GM12878 (cell line): ENCODE measurements around the gene RBM4. TPM values are rescaled to one million over a fixed set of nuclear protein-coding genes. Genes with fewer than 3 reads are reported as not detected.

ENCODE experiments used
- ATAC-seq: fragments of 200-7000 bp; cut with Tn5 transposase; 3 replicates; pipeline ENCODE4 v1.9.1; 2020; ENCODE audit warnings: mild to moderate bottlenecking, moderate library complexity
- BruUV-seq: library from RNA; stranded (reverse); fragments of 400-500 nt; replicated peaks from 2 replicates; lab custom pipeline; 2021; lab: Mats Ljungman, UMichigan
- CTCF ChIA-PET: fragments of 300-600 bp; sonication (Branson Sonifier 250); formaldehyde crosslinking; extraction: SDS; loops from one replicate; lab custom pipeline; 2021; ENCODE audit warnings: inconsistent platforms; lab: Yijun Ruan, JAX
- POLR2A ChIA-PET: fragments of 350-600 bp; formaldehyde crosslinking; extraction: SDS; loops from one replicate; lab custom pipeline; 2021; ENCODE audit warnings: inconsistent platforms; lab: Charles Lee
- RAD21 ChIA-PET: fragments of 300-600 bp; sonication (Branson Sonifier 250); formaldehyde crosslinking; loops from one replicate; lab custom pipeline; 2023; ENCODE audit warnings: antibody characterized with exemption; ENCODE audit not compliant: unreplicated experiment; lab: Charles Lee
- SMC1A ChIA-PET: fragments of 300-600 bp; sonication (Branson Sonifier 250); formaldehyde crosslinking; loops from one replicate; lab custom pipeline; 2023; ENCODE audit not compliant: unreplicated experiment, uncharacterized antibody; lab: Charles Lee
- DNase-seq: peaks from one replicate; pipeline ENCODE4 v3.0.0-alpha.2; 2011; ENCODE audit warnings: low read depth, low spot score
- FAIRE-seq: peaks from 3 replicates; lab custom pipeline; 2011; peaks lifted over from hg19 to GRCh38; lab: Jason Lieb, UNC
- H2AFZ ChIP-seq: 2 replicates; pipeline ENCODE4 v1.6.0; 2011; ENCODE audit warnings: low read depth, low read length, control low read depth; ENCODE audit not compliant: control insufficient read depth
- H3K27ac ChIP-seq: 2 replicates; pipeline ENCODE4 v1.5.1; 2011; ENCODE audit warnings: control low read depth; ENCODE audit not compliant: control insufficient read depth, insufficient read depth
- H3K27me3 ChIP-seq, 2 experiments: replicated peaks in 1 of 2; 2 replicates each; pipeline versions ENCODE4 v1.6.0 to v1.6.1; 2011; ENCODE audit warnings: low read length in 1 of 2; ENCODE audit not compliant: control insufficient read depth in 2 of 2, insufficient read depth in 2 of 2
- H3K36me3 ChIP-seq, 2 experiments: 2 replicates each; pipeline ENCODE4 v1.5.1; 2011; ENCODE audit warnings: low read length in 1 of 2; ENCODE audit not compliant: control insufficient read depth in 2 of 2, insufficient read depth in 2 of 2
- H3K4me1 ChIP-seq: 2 replicates; pipeline ENCODE4 v1.6.1; 2011; ENCODE audit warnings: mild to moderate bottlenecking, low read length, moderate library complexity, mixed read lengths; ENCODE audit not compliant: control insufficient read depth, insufficient read depth
- H3K4me2 ChIP-seq: 2 replicates; pipeline ENCODE4 v1.6.0; 2011; ENCODE audit warnings: control low read depth; ENCODE audit not compliant: control insufficient read depth, insufficient read depth
- H3K4me3 ChIP-seq: fragments of 200-600 bp; sonication (generic); 2 replicates; pipeline ENCODE4 v1.5.1; 2016
- H3K79me2 ChIP-seq: 2 replicates; pipeline ENCODE4 v1.6.0; 2011; ENCODE audit warnings: low read length; ENCODE audit not compliant: control insufficient read depth, insufficient read depth
- H3K9ac ChIP-seq: 2 replicates; pipeline ENCODE4 v1.8.0; 2011; ENCODE audit warnings: low read length, control low read depth, mixed read lengths; ENCODE audit not compliant: control insufficient read depth, insufficient read depth
- H3K9me3 ChIP-seq: replicated peaks from 3 replicates; pipeline ENCODE4 v1.5.1; 2011; ENCODE audit warnings: mild to moderate bottlenecking, low read length; ENCODE audit not compliant: control insufficient read depth, insufficient read depth
- H4K20me1 ChIP-seq: 2 replicates; pipeline ENCODE4 v1.6.0; 2011; ENCODE audit not compliant: control insufficient read depth, insufficient read depth
- BACH1 ChIP-seq: fragments of 450-650 bp; IDR thresholded peaks from 2 replicates; pipeline ENCODE4 v1.6.1; 2017; ENCODE audit warnings: mild to moderate bottlenecking, borderline replicate concordance
- EED ChIP-seq: sonication (generic); IDR thresholded peaks from 2 replicates; pipeline ENCODE4 v1.6.1; 2016; ENCODE audit warnings: antibody characterized with exemption, low read depth
- IKZF1 ChIP-seq: fragments of 450-650 bp; conservative IDR thresholded peaks from 2 replicates; pipeline ENCODE4 v1.6.1; 2017; ENCODE audit warnings: antibody characterized with exemption, mild to moderate bottlenecking
- IKZF2 ChIP-seq, 2 experiments: fragments of 450-650 bp; IDR thresholded peaks; 2 replicates each; pipeline ENCODE4 v1.6.1; 2017; ENCODE audit warnings: mild to moderate bottlenecking in 2 of 2, moderate library complexity in 2 of 2
- MLLT1 ChIP-seq: fragments of 450-650 bp; IDR thresholded peaks from 2 replicates; pipeline ENCODE4 v1.6.1; 2016; ENCODE audit warnings: mild to moderate bottlenecking
- POLR2AphosphoS5 ChIP-seq: IDR thresholded peaks from 2 replicates; pipeline ENCODE4 v1.6.1; 2011; ENCODE audit warnings: mild to moderate bottlenecking, low read length, inconsistent platforms
- SMARCA5 ChIP-seq: fragments of 450-650 bp; IDR thresholded peaks from 2 replicates; pipeline ENCODE4 v1.6.1; 2017; ENCODE audit warnings: mild to moderate bottlenecking
- SUZ12 ChIP-seq: fragments of 200-600 bp; sonication (generic); IDR thresholded peaks from one replicate; pipeline ENCODE4 v1.6.1; 2018; ENCODE audit warnings: antibody characterized with exemption, mild to moderate bottlenecking; ENCODE audit not compliant: unreplicated experiment
- TAF1 ChIP-seq: IDR thresholded peaks from 2 replicates; pipeline ENCODE4 v1.6.1; 2011; ENCODE audit warnings: mild to moderate bottlenecking, low read depth, low read length, borderline replicate concordance
- TCF7 ChIP-seq: IDR thresholded peaks from 2 replicates; pipeline ENCODE4 v1.6.1; 2014; ENCODE audit warnings: antibody characterized with exemption, borderline replicate concordance
- WRNIP1 ChIP-seq: IDR thresholded peaks from 2 replicates; pipeline ENCODE4 v1.6.1; 2011; ENCODE audit warnings: low read depth, low read length, improper control_type of control experiment, borderline replicate concordance
- ZNF217 ChIP-seq: fragments of 450-650 bp; IDR thresholded peaks from 2 replicates; pipeline ENCODE4 v1.6.1; 2017; ENCODE audit warnings: antibody characterized with exemption, mild to moderate bottlenecking
- ZNF592 ChIP-seq: fragments of 450-650 bp; IDR thresholded peaks from 2 replicates; pipeline ENCODE4 v1.6.1; 2017; ENCODE audit warnings: mild to moderate bottlenecking, moderate library complexity
- WGBS: methylation state at CpG from one replicate; pipeline ENCODE4 v1.1.6; 2016; ENCODE audit warnings: low lambda C conversion rate; ENCODE audit not compliant: insufficient replicate concordance, insufficient coverage; ENCODE audit errors: missing lambda C conversion rate; 5-methylcytosine and 5-hydroxymethylcytosine counted together
- in situ Hi-C: fragments of 300-500 bp; cut with MboI; formaldehyde crosslinking; loops from 9 replicates; pipeline ENCODE4 v1.14.3; 2018; ENCODE audit warnings: mixed read lengths
- intact Hi-C: fragments of 100-400 bp; cut with micrococcal nuclease; formaldehyde crosslinking; loops from one replicate; pipeline ENCODE4 v1.14.2; 2022; ENCODE audit not compliant: unreplicated experiment
- polyA plus RNA-seq, 11 experiments: library from polyadenylated mRNA; depleted of rRNA in 4 of 11; unstranded in 6 of 11; stranded (reverse) in 5 of 11; fragments of >200 nt; fragmentation: Nextera tagmentation in 4 of 11; fragmentation: Illumina TruSeq in 1 of 11; extraction: Ambion mirVana in 4 of 11; extraction: Trizol in 1 of 11; gene quantifications; 1 replicate in 1 of 11; 2 replicates in 10 of 11; pipeline versions ENCODE4 v1.2.1 to v1.2.3, GENCODE V29; 2011 to 2016; ENCODE audit warnings: inconsistent platforms in 2 of 11, missing spikeins in 2 of 11, low read depth in 1 of 11
- total RNA-seq, 4 experiments: library from RNA; depleted of rRNA in 3 of 4; stranded (reverse); fragments of >200 nt in 3 of 4; fragmentation: Illumina TruSeq in 1 of 4; extraction: Trizol in 1 of 4; gene quantifications; 2 replicates each; pipeline versions ENCODE4 v1.2.1 to v1.2.3, GENCODE V29; 2013 to 2021

The RBM4 gene
- total and polyA plus RNA-seq, 10 of the 15 experiments (the other 5 are each of a cell fraction or from before 2014, with no cell fraction given) = 105 to 224 (median 138) TPM

- 0 out of 2 replicates have a peak, but pooled peaks cover 2% of the 10 kb centered on the region for H3K4me1 ChIP-seq
- H3K79me2 ChIP-seq = peaks cover 63% of the 10 kb centered on the region
- CTCF ChIA-PET = interaction anchor here (1.4 to 10.1 kb wide), 6 partner anchors 10 to 304 kb away, joined by 4 to 71 read pairs (median 8); partner anchors contain the start of genes CCDC87, CCS, RBM4 and RBM4B
- H3K27me3 ChIP-seq = no peaks in the 10 kb centered on the region
- BruUV-seq = no TSS peak
- H2AFZ ChIP-seq = no peak overlapping the region; the same call in 1 of the 2 replicates
- SMC1A ChIA-PET = interaction anchor here (0.9 to 5.2 kb wide), 4 partner anchors 20 to 60 kb away, joined by 5 to 28 read pairs (median 14); partner anchors contain the start of genes CCDC87, CCS, RBM4 and RBM4B
- peak overlapping the region; percentile 90 for H3K4me3 ChIP-seq
- peak overlapping the region; percentile 70 for H3K9ac ChIP-seq
- intact Hi-C loops = loop anchor here (2.0 kb wide), 2 partner anchors 24 to 60 kb away; partner anchors contain the start of genes CCDC87, CCS and RBM4B
- WGBS = 2% methylated on average over 26 of the region's 38 CpGs
- peak overlapping the region; percentile 93 for H3K27ac ChIP-seq
- 0 out of 2 replicates have a peak, but pooled peaks have one; percentile 30 for TF ChIP-seq SMARCA5
- TF ChIP-seq BACH1 = 0 out of 2 replicates have a peak, but pooled peaks have one; percentile 44
- no peak for TF ChIP-seq TCF7
- TF ChIP-seq IKZF1 = peak; percentile 15
- peak; percentile 35 for TF ChIP-seq MLLT1
- no peak for TF ChIP-seq SUZ12
- no peak for TF ChIP-seq TAF1
- TF ChIP-seq POLR2AphosphoS5 = 0 out of 2 replicates have a peak, but pooled peaks have one; percentile 10
- no peak for TF ChIP-seq ZNF217
- 0 out of 2 replicates have a peak, but pooled peaks have one; percentile 21 for TF ChIP-seq EED
- no peak for TF ChIP-seq ZNF592
- TF ChIP-seq IKZF2 (IDR thresholded peaks at IDR 0.05) = 0 out of 4 replicates have a peak, but pooled peaks of 1 of the 2 experiments have one; percentile 29
- TF ChIP-seq WRNIP1 = 0 out of 2 replicates have a peak, but pooled peaks have one; percentile 37
- FAIRE-seq (no peak), ATAC-seq (no peak), DNase-seq (no peak)
- POLR2A ChIA-PET = interaction anchor here (0.6 to 8.7 kb wide), 12 partner anchors 9 to 305 kb away, joined by 3 to 105 read pairs (median 8); partner anchors contain the start of genes ACTN3, CCDC87, CCS and RBM4
- peak overlapping the region; percentile 64 for H3K4me2 ChIP-seq
- RAD21 ChIA-PET = interaction anchor here (1.0 to 3.8 kb wide), 3 partner anchors 21 to 60 kb away, joined by 3 to 25 read pairs (median 20); partner anchors contain the start of genes RBM4 and RBM4B
- H3K9me3 ChIP-seq = no peaks in the 10 kb centered on the region
- peaks cover 15% of the 10 kb centered on the region for H4K20me1 ChIP-seq
- in situ Hi-C loops = no loop called here
- peaks cover 0 to 15% of the 10 kb centered on the region in 2 experiments; a peak in 1 of 4 replicates for H3K36me3 ChIP-seq
Measured at GRCh38 chr11:66617155-66617834, 21.2 kb upstream of the RBM4 start.
